Activated gamma-delta T cell treated with Interleukin-2 at 50 U/mL for 16 hours (primary cell): ENCODE measurements around the gene ATP5PB.

Experiments
- DNase-seq: peaks from one replicate; pipeline ENCODE4 v3.0.0-alpha.2; 2020

Gene ATP5PB

DNA sequence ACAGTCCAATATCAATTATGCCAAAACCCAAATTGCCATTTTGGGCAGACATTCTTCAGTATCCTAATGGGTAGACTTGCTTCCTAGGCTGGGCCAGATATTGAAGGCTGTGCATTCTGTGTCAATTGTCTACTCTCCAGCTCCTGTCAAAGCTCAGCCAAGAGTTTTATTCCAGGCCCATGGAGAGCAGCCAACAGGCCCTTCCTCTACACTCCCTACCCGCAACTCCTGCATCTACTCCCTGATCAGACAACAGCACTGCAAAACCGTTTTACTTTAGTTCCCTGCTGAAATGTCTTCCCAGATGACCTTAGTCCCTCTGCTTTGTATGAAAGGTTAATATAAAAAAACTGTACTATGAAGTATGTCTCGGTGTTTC, 60.7 kb downstream of the ATP5PB start:
- DNase-seq, result no peak

DNA sequence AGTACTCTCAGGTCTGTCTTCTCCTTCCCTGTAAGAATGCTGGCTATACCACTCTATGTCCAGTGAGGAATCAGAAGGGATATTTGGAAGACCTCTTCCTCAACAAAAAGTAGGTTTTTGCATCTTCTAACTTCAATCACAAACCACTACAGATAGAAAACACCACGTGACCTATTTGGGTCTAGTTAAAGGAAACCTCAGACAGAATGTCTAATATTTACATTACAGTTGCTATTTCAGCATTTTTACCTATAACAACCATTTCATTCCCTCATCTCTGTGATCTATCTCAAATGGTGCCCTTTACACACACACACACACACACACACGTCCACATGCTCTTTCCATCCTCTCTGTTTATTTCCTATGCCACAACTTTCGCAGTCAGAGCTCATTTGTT, 62.1 kb downstream of the ATP5PB start:
- DNase-seq, result no peak
